SK-N-MC (cell line): ENCODE data around the gene PDHB.

ENCODE experiments used
- EZH2 ChIP-seq: fragments of 200-600 bp; sonication (generic); IDR thresholded peaks from one replicate; pipeline ENCODE4 v1.6.1; 2017; ENCODE audit warnings: antibody characterized with exemption
- POLR2AphosphoS5 ChIP-seq: IDR thresholded peaks from 2 replicates; pipeline ENCODE4 v1.6.1; 2012; ENCODE audit warnings: mild to moderate bottlenecking, low read depth, low read length, borderline replicate concordance

GRCh38 chr3:58469096-58469495 lies 35.5 kb upstream of the PDHB start:
- TF ChIP-seq EZH2 (no peak), POLR2AphosphoS5 (no peak)
